HAP-1 (cell line): ENCODE data around the gene IRF2BPL.
A peak's percentile ranks its signal among the peaks of the same experiment; 100 is the strongest.

Experiments used
- DNase-seq, 2 experiments: peaks; one replicate each; pipeline ENCODE4 v3.0.0-alpha.2; 2016 to 2020; ENCODE audit warnings: low spot score in 2 of 2
- H3K27me3 ChIP-seq: fragments of 250-450 bp; sonication (Bioruptor Pico); 2 replicates; pipeline ENCODE4 v1.5.1; 2020; ENCODE audit warnings: low read depth, mild to moderate bottlenecking, moderate library complexity
- H3K36me3 ChIP-seq: fragments of 250-450 bp; sonication (Bioruptor Pico); replicated peaks from 2 replicates; pipeline ENCODE4 v1.5.1; 2020; ENCODE audit warnings: mild to moderate bottlenecking
- H3K4me1 ChIP-seq: fragments of 250-450 bp; sonication (Bioruptor Pico); 2 replicates; pipeline ENCODE4 v1.5.1; 2020; ENCODE audit warnings: mild to moderate bottlenecking
- H3K4me3 ChIP-seq: fragments of 250-450 bp; sonication (Bioruptor Pico); 2 replicates; pipeline ENCODE4 v1.5.1; 2020; ENCODE audit warnings: mild to moderate bottlenecking, moderate library complexity
- H3K9me3 ChIP-seq: fragments of 250-450 bp; sonication (Bioruptor Pico); 2 replicates; pipeline ENCODE4 v1.5.1; 2020; ENCODE audit warnings: mild to moderate bottlenecking, moderate library complexity
- in situ Hi-C: fragments of 300-500 bp; cut with MboI; formaldehyde crosslinking; loops from 3 replicates; pipeline ENCODE4 v1.14.3; 2020; ENCODE audit warnings: low sequenced_read_pairs, inconsistent platforms, mixed read lengths

Gene IRF2BPL

DNA sequence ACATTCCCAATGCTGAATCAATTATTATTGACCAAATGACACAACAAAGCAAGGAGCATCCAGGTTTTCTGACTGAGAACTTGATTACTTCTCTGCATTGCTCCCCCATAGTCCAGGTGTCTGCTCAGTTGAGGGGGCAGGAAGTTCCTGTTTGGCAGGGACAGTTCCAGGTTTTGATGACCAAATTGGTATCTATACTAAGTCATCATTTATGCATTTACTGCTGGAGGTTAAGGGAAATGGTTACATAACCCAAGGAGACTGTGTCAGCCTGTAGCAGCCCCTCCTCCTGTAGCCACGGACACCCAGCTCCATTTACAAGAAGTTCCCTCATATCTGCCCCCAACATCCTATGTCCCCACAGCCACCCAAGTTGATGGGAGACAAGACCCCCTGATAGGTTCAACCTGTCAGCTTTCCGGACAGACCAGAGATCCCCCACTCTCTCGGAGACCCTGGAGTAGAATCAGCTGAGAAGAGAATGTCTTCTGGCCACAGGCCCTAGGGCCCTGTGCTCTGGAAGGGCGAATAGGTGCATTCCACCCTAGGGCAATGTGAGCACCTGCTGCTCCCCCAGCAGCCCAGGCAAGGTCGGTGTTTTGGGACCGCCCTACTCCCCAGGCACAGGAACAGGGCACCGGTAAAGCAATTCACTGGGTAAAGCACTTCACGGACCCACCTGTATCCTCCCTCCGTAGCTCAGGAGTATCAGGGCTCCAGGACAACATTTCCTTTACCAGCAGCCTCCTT lies 23.6 kb downstream of the IRF2BPL start:
- DNase-seq: no peak
- no peak overlapping the region for H3K4me3 ChIP-seq
- H3K27me3 ChIP-seq: no peaks in the 10 kb centered on the region
- no peaks in the 10 kb centered on the region for H3K36me3 ChIP-seq
- no peaks in the 10 kb centered on the region for H3K9me3 ChIP-seq
- peaks cover 11% of the 10 kb centered on the region for H3K4me1 ChIP-seq
- in situ Hi-C loops: no loop called here

DNA sequence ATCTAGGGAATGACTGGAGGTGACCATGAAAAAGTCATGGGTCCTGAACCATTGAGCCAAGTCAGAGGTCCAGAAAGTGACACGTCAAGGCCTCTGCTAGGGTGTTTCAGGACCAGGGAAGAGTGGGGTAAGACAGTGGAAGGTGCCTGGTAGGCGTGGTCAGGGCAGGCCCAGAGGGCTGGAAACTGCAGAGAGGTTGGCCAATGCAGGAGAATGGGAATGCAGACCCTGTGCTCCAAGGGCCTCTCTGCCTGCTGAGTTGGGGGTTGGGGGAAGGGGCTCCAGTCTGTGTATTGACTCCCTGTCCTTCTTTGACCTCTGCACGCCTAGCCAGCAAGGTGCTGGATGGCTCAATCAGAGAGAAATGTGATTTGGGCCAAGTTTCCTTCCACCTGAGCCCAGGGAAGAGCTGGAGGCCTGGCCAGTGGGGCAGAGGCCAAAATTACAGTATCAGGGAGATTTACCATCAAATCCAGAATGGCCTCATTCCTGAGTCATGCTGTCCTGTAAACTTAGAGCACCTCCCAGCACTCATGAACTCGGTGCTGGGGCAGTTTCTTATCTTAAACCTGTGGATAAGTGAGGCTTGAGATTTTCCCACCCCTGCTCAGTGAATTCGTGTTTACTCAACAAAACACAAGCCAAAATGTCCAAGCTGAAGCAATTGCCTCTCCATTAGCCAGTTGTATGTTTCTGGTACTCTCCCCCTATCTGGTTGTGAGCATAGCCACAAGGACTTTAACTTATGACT lies 24.4 kb downstream of the IRF2BPL start:
- Histone ChIP-seq H3K9me3 (no peaks in the 10 kb centered on the region), H3K27me3 (no peaks in the 10 kb centered on the region), H3K36me3 (no peaks in the 10 kb centered on the region), H3K4me1 (peaks cover 11% of the 10 kb centered on the region), H3K4me3 (no peak overlapping the region)
- no peak for DNase-seq
- in situ Hi-C loops: no loop called here

DNA sequence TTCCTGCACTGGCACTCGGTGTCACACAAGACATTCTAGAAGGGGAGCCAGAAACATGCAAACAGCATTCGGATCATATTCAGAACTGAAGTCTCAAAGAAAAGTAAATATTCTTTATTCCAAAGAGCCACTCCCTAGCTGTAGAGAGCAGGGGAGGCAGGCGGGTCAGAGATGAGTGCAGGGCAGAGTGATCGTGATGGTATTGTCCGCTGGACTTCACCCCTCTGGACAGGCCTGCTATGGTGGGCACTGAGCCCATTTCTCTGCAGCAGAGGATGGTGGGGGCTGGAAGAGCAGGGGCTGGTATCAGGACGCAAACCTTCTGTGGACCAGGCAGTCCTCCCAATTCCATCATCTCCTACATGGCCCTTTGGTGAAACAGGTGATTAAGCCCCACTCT lies 25.6 kb downstream of the IRF2BPL start:
- Histone ChIP-seq H3K9me3 (no peaks in the 10 kb centered on the region), H3K4me1 (peaks cover 3% of the 10 kb centered on the region; the same call in 1 of the 2 replicates), H3K27me3 (no peaks in the 10 kb centered on the region), H3K4me3 (no peak overlapping the region), H3K36me3 (no peaks in the 10 kb centered on the region)
- no peak for DNase-seq
- in situ Hi-C loops: no loop called here

DNA sequence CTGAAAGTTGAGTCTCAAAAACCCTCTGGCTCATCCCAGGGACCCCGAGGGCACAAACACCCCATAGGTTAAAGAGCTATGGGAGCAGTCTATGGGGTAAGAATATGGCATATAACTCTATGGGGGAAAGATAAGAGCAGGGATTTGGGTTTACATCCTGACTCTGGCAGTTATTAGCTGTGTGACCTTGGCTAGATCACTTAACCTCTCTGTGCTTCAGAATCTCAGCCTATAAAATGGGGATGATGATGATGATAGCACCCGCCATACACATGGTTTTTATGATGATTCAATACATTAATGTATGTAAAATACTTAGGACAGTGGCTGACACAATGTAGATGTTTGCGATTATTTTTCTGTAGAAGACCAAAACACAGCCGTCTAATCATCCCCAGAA lies 26.2 kb downstream of the IRF2BPL start:
- Histone ChIP-seq H3K4me1 (peaks cover 3% of the 10 kb centered on the region; the same call in 1 of the 2 replicates), H3K4me3 (no peak overlapping the region), H3K9me3 (no peaks in the 10 kb centered on the region), H3K27me3 (no peaks in the 10 kb centered on the region), H3K36me3 (no peaks in the 10 kb centered on the region)
- in situ Hi-C loops: no loop called here
- no peak for DNase-seq

GRCh38 chr14:77000340-77001270 lies 27.9 kb downstream of the IRF2BPL start:
- peak in 1 of 2 experiments; percentile 39 for DNase-seq
- in situ Hi-C loops: no loop called here
- H3K27me3 ChIP-seq: no peaks in the 10 kb centered on the region
- peaks cover 3% of the 10 kb centered on the region; the same call in 1 of the 2 replicates for H3K4me1 ChIP-seq
- no peaks in the 10 kb centered on the region for H3K9me3 ChIP-seq
- H3K4me3 ChIP-seq: no peak overlapping the region
- no peaks in the 10 kb centered on the region for H3K36me3 ChIP-seq

DNA sequence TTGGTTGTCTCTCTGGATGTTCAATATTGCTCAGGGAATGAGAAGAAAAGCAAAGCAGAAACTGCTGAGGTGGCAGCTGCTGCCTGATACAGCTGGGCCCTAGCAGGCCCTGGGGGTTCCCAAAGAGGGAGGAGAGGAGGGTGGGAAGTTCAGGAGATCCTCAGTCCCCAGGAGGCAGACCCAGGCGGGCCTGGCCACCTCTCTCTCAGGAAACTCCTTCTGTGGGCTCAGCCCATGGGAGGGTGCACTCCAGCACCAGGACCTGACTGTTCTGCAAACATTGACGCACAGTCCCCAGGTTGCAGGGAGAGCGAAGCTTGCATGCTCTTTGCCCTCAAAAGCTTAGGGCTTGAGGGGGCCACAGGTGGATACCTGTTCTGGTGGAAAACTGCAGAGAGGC lies 29.6 kb downstream of the IRF2BPL start:
- in situ Hi-C loops: no loop called here
- no peak for DNase-seq
- H3K4me1 ChIP-seq: peaks cover 5% of the 10 kb centered on the region
- H3K27me3 ChIP-seq: no peaks in the 10 kb centered on the region
- no peak overlapping the region for H3K4me3 ChIP-seq
- no peaks in the 10 kb centered on the region for H3K36me3 ChIP-seq
- no peaks in the 10 kb centered on the region for H3K9me3 ChIP-seq

- in situ Hi-C loops: no loop called here
- H3K4me1 ChIP-seq: peaks cover 5% of the 10 kb centered on the region
Measured at GRCh38 chr14:76997257-76997970, 31.1 kb downstream of the IRF2BPL start.

DNA sequence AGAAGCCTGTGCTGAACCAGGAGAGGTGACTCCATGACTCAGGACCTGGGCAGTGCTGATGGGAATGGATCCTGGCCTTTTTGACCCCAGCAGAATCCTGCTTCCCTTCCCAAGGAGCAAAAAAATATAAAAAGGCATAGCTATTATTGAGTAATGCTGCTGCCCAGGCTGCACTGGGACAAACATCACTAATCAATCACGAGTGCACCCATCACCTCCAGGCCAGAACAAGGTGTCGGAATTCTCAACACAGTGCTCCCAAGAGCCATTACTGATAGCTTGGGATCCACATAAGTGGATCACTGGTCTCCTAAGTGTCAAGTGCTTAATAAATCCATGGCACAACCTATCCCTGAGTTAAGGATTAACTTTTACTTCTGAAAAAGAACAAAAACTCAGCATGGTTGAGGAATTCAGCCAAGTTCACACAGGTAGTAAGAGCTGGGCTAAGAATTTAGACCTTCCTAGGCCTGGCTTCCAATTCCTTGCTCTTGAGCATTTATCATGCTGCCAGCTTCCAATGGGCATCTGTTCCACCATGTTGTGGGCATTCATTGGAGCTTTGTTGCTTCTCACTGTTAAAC lies 31.9 kb downstream of the IRF2BPL start:
- no peaks in the 10 kb centered on the region for H3K27me3 ChIP-seq
- H3K4me3 ChIP-seq: no peak overlapping the region
- DNase-seq: no peak
- in situ Hi-C loops: no loop called here
- H3K36me3 ChIP-seq: no peaks in the 10 kb centered on the region
- no peaks in the 10 kb centered on the region for H3K9me3 ChIP-seq
- H3K4me1 ChIP-seq: peaks cover 5% of the 10 kb centered on the region

More at GRCh38 chr14:76997257-76997970, 31.1 kb downstream of the IRF2BPL start:
- Histone ChIP-seq H3K27me3 (no peaks in the 10 kb centered on the region), H3K4me3 (no peak overlapping the region), H3K9me3 (no peaks in the 10 kb centered on the region), H3K36me3 (no peaks in the 10 kb centered on the region)
- DNase-seq: no peak

- DNase-seq: no peak
- Histone ChIP-seq H3K9me3 (no peaks in the 10 kb centered on the region), H3K27me3 (no peaks in the 10 kb centered on the region), H3K4me1 (peaks cover 4% of the 10 kb centered on the region), H3K36me3 (no peaks in the 10 kb centered on the region), H3K4me3 (no peak overlapping the region)
- in situ Hi-C loops: no loop called here
Measured at GRCh38 chr14:76995279-76996035, 33.1 kb downstream of the IRF2BPL start.

GRCh38 chr14:76993752-76994151 lies 34.8 kb downstream of the IRF2BPL start:
- in situ Hi-C loops: no loop called here
- Histone ChIP-seq H3K4me1 (peaks cover 3% of the 10 kb centered on the region), H3K4me3 (no peak overlapping the region), H3K9me3 (no peaks in the 10 kb centered on the region), H3K27me3 (no peaks in the 10 kb centered on the region), H3K36me3 (no peaks in the 10 kb centered on the region)
- DNase-seq: no peak

DNA sequence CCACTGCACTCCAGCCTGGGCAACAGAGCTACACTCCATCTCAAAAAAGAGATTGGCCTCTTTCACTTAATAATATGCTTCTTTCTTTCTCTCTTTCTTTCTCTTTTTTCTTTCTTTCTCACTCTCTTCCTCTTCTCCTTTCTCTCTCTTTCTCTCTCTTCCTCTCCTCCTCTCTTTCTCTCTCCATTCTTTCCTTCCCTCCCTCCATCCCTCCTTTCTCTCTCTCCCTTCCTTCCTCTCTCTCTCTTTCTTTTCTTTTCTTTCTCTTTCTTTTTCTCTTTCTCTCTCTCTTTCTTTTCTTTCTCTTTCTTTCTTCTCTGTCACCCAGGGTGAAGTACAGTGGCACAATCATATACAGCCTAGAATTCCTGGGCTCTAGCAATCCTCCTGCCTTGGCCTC lies 38.4 kb downstream of the IRF2BPL start:
- H3K4me3 ChIP-seq: no peak overlapping the region
- DNase-seq: no peak
- in situ Hi-C loops: no loop called here
- peaks cover 3% of the 10 kb centered on the region for H3K4me1 ChIP-seq
- no peaks in the 10 kb centered on the region for H3K27me3 ChIP-seq
- H3K9me3 ChIP-seq: no peaks in the 10 kb centered on the region
- H3K36me3 ChIP-seq: no peaks in the 10 kb centered on the region

- no peak for DNase-seq
- no peaks in the 10 kb centered on the region for H3K9me3 ChIP-seq
- in situ Hi-C loops: no loop called here
- H3K36me3 ChIP-seq: no peaks in the 10 kb centered on the region
- H3K4me3 ChIP-seq: no peak overlapping the region
- H3K27me3 ChIP-seq: no peaks in the 10 kb centered on the region
- no peaks in the 10 kb centered on the region for H3K4me1 ChIP-seq
Measured at GRCh38 chr14:76987956-76988520, 40.5 kb downstream of the IRF2BPL start.
